Stimulated activated CD8-positive, alpha-beta memory T cell treated with anti-CD3 and anti-CD28 coated beads, Interleukin-15, amount 100 ng/mL, for 1 hour (primary cell): ENCODE measurements around the gene CEP89.
"Not testable (repeated sequence)": the region's sequence is repeated elsewhere in the genome, so short reads cannot be mapped to it uniquely, and the experiment has no call there.

Experiments
- DNase-seq: peaks from one replicate; pipeline ENCODE4 v3.0.0-alpha.2; 2020; ENCODE audit warnings: low read depth

The CEP89 gene

GRCh38 chr19:32869369-32869965, 102.3 kb downstream of the CEP89 start, which contains the start of gene SLC7A9:
Gene SLC7A9 (minus strand): TSS chr19:32869767. CDS start chr19:32868534, 1,233 bp downstream.
- DNase-seq, result no peak

GRCh38 chr19:32868206-32868950, 103.4 kb downstream of the CEP89 start:
- no peak for DNase-seq

GRCh38 chr19:32867436-32867835, 104.3 kb downstream of the CEP89 start:
- DNase-seq, result not testable (repeated sequence)

GRCh38 chr19:32866564-32867265, 105.0 kb downstream of the CEP89 start:
- no peak for DNase-seq

- DNase-seq, result no peak
These were observed 105.7 kb downstream of the CEP89 start for GRCh38 chr19:32866061-32866460.

GRCh38 chr19:32865326-32865725, 106.4 kb downstream of the CEP89 start:
- no peak for DNase-seq

GRCh38 chr19:32864318-32865007, 107.3 kb downstream of the CEP89 start:
- DNase-seq, result no peak

GRCh38 chr19:32863841-32864240, 107.9 kb downstream of the CEP89 start:
- no peak for DNase-seq

- DNase-seq, result no peak
These were observed 108.5 kb downstream of the CEP89 start for GRCh38 chr19:32863301-32863700.

GRCh38 chr19:32862741-32863140, 109.0 kb downstream of the CEP89 start:
- no peak for DNase-seq

GRCh38 chr19:32862173-32862572, 109.6 kb downstream of the CEP89 start:
- no peak for DNase-seq

- no peak for DNase-seq
These were observed 110.2 kb downstream of the CEP89 start for GRCh38 chr19:32861596-32861995.

- DNase-seq, result no peak
These were observed 112.2 kb downstream of the CEP89 start for GRCh38 chr19:32859591-32859990.

- no peak for DNase-seq
These were observed 113.2 kb downstream of the CEP89 start for GRCh38 chr19:32858559-32858958.

GRCh38 chr19:32858155-32858554, 113.6 kb downstream of the CEP89 start:
- no peak for DNase-seq

- DNase-seq, result no peak
These were observed 114.2 kb downstream of the CEP89 start for GRCh38 chr19:32857584-32857983.

- not testable (repeated sequence) for DNase-seq
These were observed 114.9 kb downstream of the CEP89 start for GRCh38 chr19:32856818-32857217.

- no peak for DNase-seq
These were observed 119.5 kb downstream of the CEP89 start for GRCh38 chr19:32852216-32852615.

GRCh38 chr19:32848035-32848434, 123.7 kb downstream of the CEP89 start:
- DNase-seq, result not testable (repeated sequence)

- DNase-seq, result no peak
These were observed 128.0 kb downstream of the CEP89 start for GRCh38 chr19:32843716-32844245.

- no peak for DNase-seq
These were observed 129.7 kb downstream of the CEP89 start for GRCh38 chr19:32842061-32842460.

GRCh38 chr19:32837531-32837930, 134.2 kb downstream of the CEP89 start:
- no peak for DNase-seq
